GM18517 (cell line): Measurements from ENCODE around the gene MRGPRG.
"Not testable (repeated sequence)": the region's sequence is repeated elsewhere in the genome, so short reads cannot be mapped to it uniquely, and the experiment has no call there.

Source experiments
- ATAC-seq: cut with Tn5 transposase; IDR thresholded peaks from one replicate; pipeline ENCODE4 v1.9.1; 2021; ENCODE audit warnings: mild to moderate bottlenecking, moderate library complexity; ENCODE audit not compliant: unreplicated experiment

The MRGPRG gene, protein sequence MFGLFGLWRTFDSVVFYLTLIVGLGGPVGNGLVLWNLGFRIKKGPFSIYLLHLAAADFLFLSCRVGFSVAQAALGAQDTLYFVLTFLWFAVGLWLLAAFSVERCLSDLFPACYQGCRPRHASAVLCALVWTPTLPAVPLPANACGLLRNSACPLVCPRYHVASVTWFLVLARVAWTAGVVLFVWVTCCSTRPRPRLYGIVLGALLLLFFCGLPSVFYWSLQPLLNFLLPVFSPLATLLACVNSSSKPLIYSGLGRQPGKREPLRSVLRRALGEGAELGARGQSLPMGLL

DNA sequence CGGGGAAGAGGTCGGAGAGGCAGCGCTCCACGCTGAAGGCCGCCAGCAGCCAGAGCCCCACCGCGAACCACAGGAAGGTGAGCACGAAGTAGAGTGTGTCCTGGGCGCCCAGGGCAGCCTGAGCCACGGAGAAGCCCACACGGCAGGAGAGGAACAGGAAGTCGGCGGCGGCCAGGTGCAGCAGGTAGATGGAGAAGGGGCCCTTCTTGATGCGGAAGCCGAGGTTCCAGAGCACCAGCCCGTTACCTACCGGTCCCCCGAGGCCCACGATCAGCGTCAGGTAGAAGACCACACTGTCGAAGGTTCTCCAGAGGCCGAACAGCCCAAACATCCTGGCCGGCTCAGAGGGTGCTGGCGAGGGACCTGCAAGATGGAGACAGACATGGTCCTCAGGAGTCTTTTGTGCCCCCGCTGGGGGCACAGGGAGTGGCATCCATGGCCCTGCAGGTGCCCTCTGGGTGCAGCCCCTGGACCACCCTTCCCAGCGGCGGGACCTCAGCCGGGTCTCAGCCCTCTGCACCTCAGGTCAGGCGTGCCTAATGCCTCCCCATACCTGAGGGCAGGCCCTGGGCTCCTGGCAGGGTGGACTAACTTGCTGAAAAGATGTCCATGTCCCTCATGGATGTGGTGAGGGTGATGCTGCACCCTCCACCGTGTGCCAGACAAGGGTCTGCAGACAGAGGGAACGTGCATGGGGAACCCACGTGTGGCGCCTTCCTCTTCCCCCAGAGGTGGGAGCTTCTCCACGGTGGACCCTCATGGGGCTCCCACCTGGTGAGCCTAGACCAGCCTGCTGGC, at the start of gene MRGPRG:
Gene MRGPRG, minus strand, starts transcription at position 331 of the 798 bp plus-strand sequence. Its CDS starts 0 bp downstream, at position 331.
- ATAC-seq = no peak

DNA sequence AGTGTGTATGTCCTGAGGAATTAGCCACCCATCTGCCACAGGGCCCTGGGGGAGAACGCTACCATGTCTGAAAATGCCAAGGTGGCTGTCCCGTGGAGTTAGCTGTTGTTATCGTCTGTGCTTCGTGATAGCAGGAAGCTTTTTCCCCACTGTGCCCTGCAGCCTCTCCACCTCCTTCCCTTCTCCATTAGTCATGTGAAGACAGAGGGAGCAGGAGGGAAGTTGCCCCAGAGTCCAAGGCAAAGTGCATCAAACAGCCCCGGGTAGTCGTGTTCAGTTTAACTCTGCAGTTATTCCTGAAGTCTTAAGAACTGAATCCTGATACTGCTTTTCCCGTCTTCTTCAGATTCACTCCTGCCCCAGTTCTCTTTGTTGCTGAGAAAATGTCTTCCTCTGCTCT, 43.9 kb upstream of the MRGPRG start:
- ATAC-seq = not testable (repeated sequence)

DNA sequence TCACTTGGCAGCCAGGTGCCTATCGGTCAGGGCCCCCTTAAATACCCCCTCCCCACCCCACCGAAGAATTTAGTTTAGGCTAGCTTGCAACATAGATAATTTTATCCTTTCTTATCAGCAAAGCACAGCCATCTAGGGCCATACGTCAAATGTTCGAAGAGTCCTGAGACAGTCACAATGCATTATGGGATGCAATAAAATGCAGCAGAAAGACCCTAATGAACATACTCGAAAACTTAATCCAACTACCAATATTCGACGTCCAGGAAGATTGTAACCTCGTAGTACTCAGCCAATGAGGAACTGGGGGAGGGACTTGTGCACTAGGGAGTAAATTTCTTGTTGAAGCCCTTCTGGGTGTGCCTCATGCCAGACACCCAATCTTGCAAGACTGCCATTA, 43.2 kb upstream of the MRGPRG start:
- ATAC-seq = not testable (repeated sequence)

DNA sequence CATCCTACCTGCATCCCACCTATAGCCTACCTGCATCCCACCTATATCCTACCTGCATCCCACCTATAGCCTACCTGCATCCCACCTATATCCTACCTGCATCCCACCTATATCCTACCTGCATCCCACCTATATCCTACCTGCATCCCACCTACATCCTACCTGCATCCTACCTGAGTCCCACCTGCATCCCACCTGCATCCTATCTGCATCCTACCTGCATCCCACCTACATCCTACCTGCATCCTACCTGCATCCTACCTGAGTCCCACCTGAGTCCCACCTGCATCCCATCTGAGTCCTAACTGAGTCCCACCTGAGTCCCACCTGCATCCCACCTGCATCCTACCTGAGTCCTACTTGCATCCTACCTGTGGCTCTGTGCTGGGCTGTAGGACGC, 38.9 kb upstream of the MRGPRG start:
- not testable (repeated sequence) for ATAC-seq

DNA sequence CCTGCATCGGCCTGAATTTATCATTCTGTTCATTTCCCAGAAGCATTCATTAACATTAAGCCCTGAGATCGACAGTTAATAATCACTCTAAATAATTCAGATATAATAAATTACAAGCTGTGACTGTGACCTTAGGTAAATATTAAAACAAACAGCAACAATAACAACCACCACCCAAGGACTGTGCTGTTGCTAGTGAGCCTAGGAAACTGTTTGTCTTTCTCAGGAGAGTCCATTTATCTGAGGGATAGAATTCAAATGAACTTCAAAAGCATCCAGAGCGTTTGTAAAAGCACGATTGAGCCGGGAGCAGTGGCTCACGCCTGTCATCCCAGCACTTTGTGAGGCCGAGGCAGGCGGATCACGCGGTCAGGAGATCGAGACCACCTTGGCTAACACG, 36.6 kb upstream of the MRGPRG start:
- ATAC-seq = not testable (repeated sequence)

DNA sequence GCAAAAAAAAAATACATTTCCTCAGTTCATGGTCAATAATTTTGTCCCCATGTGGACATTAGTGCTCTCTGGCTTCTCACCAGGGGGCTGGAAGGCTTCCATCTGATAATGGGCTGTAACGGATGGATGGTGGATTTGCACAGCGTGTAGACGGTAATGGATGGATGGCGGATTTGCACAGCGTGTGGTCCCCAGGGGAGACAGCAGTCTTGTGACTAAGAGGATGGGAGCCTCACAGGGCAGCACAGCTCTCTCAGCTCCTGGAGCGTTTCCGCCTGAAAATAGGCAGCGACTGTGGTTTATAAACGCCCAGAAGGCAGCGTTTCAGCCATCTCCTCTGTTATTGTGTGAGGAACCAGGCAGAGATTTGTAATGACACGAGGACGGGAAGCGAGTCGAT, 36.2 kb upstream of the MRGPRG start:
- not testable (repeated sequence) for ATAC-seq

DNA sequence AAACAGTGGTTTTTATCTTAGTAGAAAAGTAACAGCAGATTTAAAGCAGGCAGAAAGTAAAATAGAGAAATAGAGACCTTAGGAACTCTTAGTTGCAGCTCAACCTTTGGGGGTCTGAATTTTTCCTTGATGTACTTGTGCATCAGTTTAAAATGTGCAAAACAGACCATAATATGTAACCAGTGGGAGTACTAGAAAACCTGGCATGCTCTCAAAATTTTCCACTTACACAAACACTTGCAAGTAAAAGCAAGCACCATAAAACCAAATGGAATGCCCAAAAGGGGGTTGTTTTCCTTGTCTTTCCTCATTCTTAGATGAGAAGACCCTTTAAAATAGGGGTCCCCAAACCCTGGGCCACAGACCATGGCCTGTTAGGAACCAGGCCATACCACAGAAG, 26.5 kb upstream of the MRGPRG start:
- no peak for ATAC-seq

DNA sequence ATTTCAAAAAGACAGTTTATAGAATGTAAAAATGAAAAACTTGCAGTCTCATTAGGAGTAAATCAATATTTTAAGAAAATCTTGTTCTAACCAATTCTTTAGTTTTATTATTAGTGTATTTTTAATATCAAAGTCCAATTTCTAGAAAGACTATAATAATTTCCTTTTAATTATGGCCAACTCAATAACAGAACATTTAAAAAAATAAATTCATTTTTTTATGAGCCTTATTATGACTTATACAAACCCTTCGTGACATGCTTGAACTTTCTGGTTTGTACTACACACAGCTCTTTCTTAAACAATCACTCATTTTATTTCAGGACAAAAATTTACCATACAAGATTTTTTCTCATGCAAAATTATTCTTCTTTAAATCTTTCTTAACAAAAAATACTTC, 25.3 kb upstream of the MRGPRG start:
- no peak for ATAC-seq

DNA sequence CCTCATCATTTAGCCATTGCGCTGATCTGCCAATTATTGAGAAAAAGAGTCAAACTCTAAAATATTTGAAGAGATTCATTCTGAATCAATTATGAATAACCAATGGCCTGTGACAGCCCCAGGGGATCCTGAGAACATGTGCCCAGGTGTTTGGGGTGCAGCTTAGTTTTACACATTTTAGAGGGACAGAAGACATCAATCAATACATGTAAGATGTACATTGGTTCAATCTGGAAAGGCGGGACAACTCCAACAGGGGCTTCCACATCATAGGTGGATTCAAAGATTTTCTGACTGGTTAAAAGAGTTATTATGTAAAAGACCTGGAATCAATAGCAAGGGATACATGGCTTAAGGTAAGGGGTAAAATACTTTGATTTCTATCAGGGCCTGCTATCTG, 18.5 kb upstream of the MRGPRG start:
- no peak for ATAC-seq

DNA sequence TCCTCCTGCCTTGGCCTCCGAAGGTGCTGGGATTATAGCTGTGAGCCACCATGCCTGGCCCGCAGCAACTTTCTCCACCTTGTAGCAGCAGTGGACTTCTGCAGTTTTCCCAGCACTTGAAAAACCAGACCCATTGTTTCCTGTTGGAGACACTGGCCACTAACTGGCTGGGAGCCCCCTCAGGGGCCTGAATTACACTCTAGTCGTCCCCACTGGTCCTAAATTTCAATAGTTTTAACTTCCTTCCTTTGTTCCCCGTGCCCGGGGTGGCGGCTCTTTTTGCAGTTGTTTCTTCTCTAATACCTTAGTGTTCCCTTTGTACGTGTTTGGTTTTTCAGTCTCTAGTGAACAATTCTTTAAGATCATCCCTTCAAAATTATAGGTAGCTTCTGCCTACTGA, 16.2 kb upstream of the MRGPRG start:
- ATAC-seq = no peak

DNA sequence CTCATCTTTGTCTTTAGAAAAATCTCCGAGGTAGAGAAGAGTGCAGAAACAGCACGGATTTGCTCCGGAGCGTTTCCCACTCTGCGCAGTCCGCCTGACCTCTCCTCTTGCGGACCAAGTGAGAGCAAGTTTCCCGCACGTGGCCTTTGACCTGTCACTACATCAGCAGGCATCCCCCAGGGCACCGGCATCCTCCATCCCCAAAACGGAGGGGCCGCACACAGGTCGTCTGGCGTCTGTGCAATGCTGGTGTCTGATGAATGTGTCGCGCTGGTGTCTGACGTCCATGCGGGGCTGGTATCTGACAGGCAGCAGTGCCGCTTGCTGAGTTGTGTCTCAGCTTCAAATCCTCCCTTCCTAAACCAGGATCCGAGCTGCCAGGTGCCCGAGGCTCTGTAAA, 14.3 kb upstream of the MRGPRG start:
- no peak for ATAC-seq

DNA sequence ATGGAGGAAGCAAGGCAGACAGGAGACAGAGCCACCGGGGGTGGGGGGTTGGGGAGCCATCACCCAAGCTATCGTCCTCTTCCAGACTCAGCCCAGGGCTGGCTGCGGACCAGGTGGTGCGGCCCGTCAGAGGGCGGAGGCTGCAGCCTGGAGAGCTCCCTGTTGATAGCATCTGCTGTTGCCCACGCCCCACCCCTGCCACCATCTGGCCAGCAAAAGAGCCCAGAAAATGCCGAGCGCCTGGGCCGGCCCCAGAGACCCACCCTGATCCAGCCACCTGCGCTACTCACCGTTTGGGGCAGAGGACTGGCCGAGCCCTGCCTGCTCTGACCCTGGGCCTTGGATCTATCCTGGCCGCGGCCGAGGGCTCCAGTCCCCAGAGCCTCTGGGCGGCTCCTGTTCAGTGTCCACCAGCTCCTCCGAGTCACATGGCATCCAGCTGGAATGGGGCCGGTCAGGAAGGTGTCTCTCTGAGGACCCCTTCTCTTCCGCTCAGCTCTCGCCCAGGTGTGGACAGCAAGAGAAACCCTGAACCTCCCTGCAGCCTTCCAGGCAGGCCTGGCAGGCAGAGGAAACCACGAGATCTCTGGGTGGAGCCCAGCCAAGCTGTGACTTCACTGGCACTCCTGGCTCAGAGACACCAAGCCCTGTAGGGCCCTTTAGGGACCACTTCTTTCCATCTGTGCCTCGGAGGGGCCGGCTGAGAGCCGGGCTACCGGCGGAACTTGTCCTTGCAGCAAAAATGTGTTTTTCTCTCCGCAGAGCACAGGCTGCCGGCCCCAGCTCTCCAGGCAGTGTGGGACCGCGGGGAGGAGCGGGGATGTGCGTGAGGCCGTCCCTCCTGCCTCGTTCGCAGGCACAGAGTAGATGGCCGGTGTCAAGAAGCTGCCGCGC, 13.5 kb upstream of the MRGPRG start, which contains the start of gene MRGPRE:
Gene MRGPRE, minus strand, starts transcription at position 567 of the 894 bp plus-strand sequence. CDS start 3,618 bp downstream, outside the sequence.
- ATAC-seq = no peak

DNA sequence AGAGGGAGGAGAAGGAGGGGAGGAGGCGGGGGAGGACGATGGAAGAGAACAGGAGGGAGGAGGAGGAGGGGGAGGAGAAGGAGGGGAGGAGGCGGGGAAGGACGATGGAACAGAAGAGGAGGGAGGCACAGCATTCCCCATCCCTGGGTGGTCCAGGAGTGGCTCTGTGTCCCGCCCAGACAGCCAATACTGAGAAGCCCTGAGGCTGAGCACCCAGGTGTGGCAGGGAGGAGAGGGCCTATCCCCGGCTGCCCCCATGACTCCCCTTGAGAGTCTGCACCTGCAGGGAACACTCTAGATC, 12.9 kb upstream of the MRGPRG start:
- ATAC-seq = no peak

DNA sequence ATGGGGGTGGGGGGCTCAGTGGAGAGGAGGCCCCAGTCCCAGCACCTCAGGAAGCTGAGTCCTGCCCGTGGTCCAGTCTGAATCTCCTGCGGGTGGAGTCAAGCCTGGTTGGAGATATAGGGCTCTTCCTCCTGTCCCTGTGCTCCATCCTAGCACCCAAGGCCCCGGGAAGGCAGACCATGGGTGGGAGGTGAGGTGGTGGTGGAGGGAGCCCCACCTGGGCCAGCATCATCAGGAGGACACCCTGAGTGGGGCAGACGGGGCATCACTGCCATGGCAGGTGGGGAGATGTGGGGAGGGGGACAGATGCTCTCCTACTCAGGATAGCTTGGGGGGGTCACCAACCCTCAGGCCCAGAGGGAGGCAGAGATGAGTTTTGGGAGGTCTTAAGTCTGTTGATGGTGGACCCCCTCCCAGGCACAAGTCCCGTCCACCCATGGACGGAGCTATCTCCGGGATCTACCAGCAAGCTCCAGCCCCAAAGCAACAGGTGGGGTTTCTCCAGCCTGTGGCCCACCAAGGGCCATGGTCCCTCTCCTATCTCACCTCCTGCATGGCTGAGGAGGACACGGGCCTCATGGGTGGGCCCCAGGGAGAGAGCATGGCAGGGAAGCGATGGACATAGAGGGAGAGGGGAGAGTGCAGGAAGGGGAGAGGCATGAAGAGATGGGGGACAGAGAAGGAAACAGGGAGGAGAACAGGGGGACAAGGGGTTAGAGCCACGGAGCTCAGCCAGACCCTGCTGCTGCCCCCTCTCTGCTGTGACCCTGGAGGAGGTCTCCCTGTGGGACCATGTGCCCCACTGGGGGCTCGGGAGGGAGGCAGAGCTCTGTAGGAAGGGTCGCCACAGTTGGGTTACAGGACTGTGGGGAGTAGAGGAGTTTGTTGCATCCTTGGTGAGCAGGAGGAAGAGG, 12.3 kb upstream of the MRGPRG start:
- no peak for ATAC-seq

DNA sequence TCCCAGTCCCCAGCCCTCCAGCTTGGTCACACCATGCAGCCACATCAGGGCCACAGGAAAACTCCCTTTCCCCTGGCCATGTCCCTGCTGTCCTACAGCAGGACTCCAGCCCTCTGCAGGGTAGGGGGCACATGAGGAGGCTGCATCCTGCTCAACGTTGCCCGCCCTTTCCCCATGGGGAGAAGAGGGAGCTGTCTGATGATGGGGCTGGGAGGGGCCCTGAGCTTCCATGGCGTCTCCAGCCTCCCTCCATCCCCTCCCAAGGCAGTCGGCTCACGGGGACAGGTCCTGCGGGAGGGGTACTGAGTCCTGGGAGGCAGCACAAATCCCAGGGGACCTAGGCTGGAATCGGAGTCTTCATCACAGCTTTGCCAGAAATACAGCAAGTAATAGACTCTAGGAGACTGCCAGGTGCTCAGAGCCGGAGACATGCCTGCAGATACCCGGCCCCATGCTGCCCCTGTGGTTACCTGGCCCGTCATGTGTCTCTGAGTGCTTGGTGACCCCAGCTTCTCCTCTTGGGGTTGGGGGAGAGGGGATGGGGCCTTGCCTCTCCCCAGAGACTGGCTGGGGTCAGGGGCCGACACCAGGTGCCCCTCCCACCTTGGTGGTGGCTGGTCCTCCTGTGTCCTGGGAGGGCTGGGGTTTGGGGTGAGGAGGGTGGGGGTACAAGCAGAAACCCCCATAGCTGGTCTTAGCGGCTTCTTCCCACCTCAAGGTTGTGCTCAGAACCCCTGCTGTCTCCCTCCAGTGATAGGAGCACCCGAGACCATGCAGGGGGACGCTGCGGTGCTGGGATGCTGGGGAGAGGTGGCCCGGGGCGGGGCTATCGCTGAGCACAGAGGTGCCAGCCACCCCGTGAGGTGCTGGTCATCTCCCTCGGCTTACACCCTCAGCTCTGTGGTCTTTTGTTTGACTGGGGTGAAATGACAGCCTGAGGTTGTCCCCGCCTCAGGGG, 11.3 kb upstream of the MRGPRG start:
- no peak for ATAC-seq

DNA sequence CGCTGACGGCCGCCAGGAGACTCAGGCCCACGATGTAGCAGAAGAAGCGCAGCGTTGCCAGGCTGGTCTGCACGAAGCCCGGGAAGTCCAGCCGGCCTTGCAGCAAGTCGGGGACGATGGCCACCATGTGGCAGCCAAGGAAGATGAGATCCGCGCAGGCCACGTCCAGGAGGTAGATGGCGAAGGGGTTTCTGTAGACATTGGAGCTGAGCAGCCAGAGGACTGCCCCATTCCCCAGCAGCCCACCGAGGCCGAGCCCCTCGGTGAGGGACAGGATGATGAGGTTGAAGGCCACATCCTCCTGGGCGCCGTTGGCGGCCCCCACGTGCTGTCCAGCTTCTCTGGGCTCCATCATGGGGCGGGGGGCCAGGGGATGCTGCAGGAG, 9.8 kb upstream of the MRGPRG start:
- ATAC-seq = no peak

DNA sequence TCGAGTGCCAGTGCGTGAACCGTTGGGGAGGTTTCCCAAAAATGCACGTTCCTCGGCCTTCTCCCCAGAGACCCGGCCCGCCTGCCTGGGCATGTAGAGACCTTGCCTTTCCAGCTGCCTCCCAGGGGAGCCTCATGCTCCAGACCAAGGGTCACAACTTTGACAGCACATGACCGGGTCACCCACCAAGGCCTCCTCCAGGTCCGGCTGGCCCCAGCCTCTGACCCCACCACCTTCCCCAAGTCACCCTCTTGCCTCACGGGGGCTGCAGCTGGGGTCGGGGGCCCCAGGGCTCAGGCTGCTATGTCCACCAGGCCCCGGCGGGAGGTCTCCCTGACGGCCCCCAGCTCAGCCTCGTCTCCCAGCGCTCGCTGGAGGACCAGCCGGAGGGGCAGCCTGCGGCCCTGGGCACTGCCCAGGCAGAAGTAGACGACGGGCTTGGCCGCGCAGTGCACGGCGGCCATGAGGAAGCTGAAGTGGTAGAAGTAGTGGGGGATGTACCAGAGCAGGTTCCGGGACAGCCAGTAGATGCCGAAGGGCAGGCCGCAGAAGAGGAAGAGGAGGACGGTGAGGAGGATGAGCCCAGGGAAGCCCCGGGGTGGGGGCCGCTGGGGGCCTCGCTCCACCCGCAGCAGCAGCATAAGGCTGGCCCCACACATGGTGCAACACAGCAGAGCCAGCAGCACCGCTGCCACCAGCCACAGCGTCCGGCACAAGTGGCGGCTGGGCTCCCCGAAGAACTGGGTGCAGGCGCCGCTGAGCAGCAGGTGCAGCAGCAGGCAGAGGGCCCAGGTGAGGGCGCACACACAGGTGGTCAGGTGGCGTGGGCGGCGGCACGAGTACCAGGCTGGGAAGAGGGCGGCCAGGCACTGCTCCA, 9.2 kb upstream of the MRGPRG start:
- ATAC-seq = no peak

DNA sequence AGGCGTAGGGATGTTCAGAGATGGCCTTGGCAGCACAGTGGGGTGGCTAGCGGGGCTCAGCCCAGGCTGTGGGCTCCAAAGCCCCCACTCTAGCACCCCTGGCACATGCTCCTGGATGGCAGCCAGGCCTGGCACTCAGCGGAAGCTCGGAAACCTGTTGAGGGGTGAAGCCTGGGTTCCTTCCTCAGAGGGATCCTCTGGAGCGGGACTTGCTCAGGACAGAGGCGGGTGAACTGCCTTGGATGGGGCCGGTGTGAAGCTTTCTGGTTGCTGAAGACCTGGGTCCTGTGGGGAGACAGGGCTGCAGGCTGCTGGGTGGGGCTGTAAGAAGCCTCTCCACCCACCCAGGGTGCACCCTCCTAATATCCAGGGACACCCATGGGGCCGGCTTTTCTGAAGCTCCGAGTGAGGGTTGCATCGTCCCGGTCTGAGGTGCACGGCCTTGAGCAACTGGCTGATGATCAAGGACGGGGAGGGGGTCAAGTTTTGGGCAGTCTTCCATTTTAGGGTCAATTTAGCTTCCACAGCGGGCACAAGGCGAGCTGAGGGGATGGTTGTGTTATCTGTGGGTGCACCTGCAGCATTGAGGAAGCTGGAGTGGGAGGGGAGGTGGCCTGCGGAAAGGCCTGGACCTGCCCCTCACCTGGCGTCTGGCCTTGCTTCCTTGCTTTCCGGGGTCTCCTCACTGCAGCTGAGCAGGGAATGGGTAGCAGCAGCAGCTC, 8.4 kb upstream of the MRGPRG start:
- ATAC-seq = no peak
